Endothelial cell of umbilical vein (primary cell): ENCODE results near the gene MBTD1. TPM values are rescaled to one million over a fixed set of nuclear protein-coding genes. Genes with fewer than 3 reads are reported as not detected.
A peak's percentile ranks its signal among the peaks of the same experiment; 100 is the strongest.

Experiments
- BruUV-seq: library from RNA; stranded (reverse); fragments of 400-500 nt; replicated peaks from 2 replicates; lab custom pipeline; 2021; lab: Mats Ljungman, UMichigan
- CTCF ChIA-PET: fragments of 300-600, 350-600 bp; sonication (Branson Sonifier 250); formaldehyde crosslinking; loops from one replicate; lab custom pipeline; 2021; ENCODE audit warnings: antibody characterized with exemption, inconsistent platforms; lab: Charles Lee
- POLR2A ChIA-PET: fragments of 300-600, 350-600 bp; sonication (Branson Sonifier 250); formaldehyde crosslinking; loops from one replicate; lab custom pipeline; 2021; ENCODE audit warnings: antibody characterized with exemption, inconsistent platforms; lab: Charles Lee
- DNase-seq: peaks from one replicate; pipeline ENCODE4 v3.0.0-alpha.2; 2011; ENCODE audit warnings: low read depth, low spot score
- FAIRE-seq: peaks from 2 replicates; lab custom pipeline; 2011; peaks lifted over from hg19 to GRCh38; lab: Jason Lieb, UNC
- H2AFZ ChIP-seq: 2 replicates; pipeline ENCODE4 v1.6.0; 2012; ENCODE audit warnings: low read depth, low read length, control low read depth, inconsistent platforms
- H3K27ac ChIP-seq: 2 replicates; pipeline ENCODE4 v1.5.1; 2011; ENCODE audit warnings: low read depth, mild to moderate bottlenecking, control low read depth, low read length, moderate library complexity; ENCODE audit not compliant: insufficient read depth
- H3K27me3 ChIP-seq, 2 experiments: 2 replicates each; pipeline versions ENCODE4 v1.6.0 to v1.6.1; 2011; ENCODE audit warnings: low read length in 2 of 2, mixed read lengths in 1 of 2; ENCODE audit not compliant: control insufficient read depth in 2 of 2, insufficient read depth in 2 of 2
- H3K36me3 ChIP-seq, 2 experiments: 2 replicates in 1 of 2; 3 replicates in 1 of 2; pipeline ENCODE4 v1.5.1; 2011; ENCODE audit warnings: low read length in 2 of 2, mild to moderate bottlenecking in 1 of 2, moderate library complexity in 1 of 2; ENCODE audit not compliant: control insufficient read depth in 2 of 2, insufficient read depth in 2 of 2; ENCODE audit errors: extremely low read depth in 1 of 2
- H3K4me1 ChIP-seq: 3 replicates; pipeline ENCODE4 v1.5.1; 2011; ENCODE audit warnings: mild to moderate bottlenecking, low read length; ENCODE audit not compliant: control insufficient read depth, insufficient read depth; ENCODE audit errors: extremely low read depth
- H3K4me2 ChIP-seq: 2 replicates; pipeline ENCODE4 v1.6.1; 2011; ENCODE audit warnings: low read length, control low read depth, mixed read lengths; ENCODE audit not compliant: insufficient read depth
- H3K4me3 ChIP-seq, 3 experiments: fragments of 200-600 bp in 1 of 3; sonication (generic), shearing (Covaris generic) in 1 of 3; replicated peaks in 1 of 3; 2 replicates each; pipeline ENCODE4 v1.5.1; 2011 to 2016; ENCODE audit warnings: control low read depth in 3 of 3, low read length in 3 of 3, mild to moderate bottlenecking in 2 of 3, inconsistent platforms in 1 of 3, low read depth in 1 of 3, moderate library complexity in 1 of 3; ENCODE audit not compliant: insufficient read depth in 1 of 3
- H3K79me2 ChIP-seq: 2 replicates; pipeline ENCODE4 v1.6.0; 2012; ENCODE audit warnings: low read length, inconsistent platforms; ENCODE audit not compliant: control insufficient read depth, insufficient read depth
- H3K9ac ChIP-seq: replicated peaks from 2 replicates; pipeline ENCODE3; 2011; ENCODE audit warnings: low read length, control low read depth; ENCODE audit not compliant: insufficient read depth; ENCODE audit errors: extremely low read depth
- H3K9me1 ChIP-seq: replicated peaks from 3 replicates; pipeline ENCODE4 v1.6.0; 2011; ENCODE audit warnings: mild to moderate bottlenecking, low read length; ENCODE audit not compliant: control insufficient read depth, insufficient read depth; ENCODE audit errors: extremely low read depth
- H3K9me3 ChIP-seq: replicated peaks from 2 replicates; pipeline ENCODE4 v1.5.1; 2012; ENCODE audit warnings: low read length, inconsistent platforms; ENCODE audit not compliant: control insufficient read depth, insufficient read depth
- H4K20me1 ChIP-seq: replicated peaks from 2 replicates; pipeline ENCODE3; 2011; ENCODE audit warnings: mild to moderate bottlenecking, low read length; ENCODE audit not compliant: control insufficient read depth, insufficient read depth; ENCODE audit errors: extremely low read depth
- CTCF ChIP-seq, 2 donors: IDR thresholded peaks; 1 replicate in 1 of 2; 2 replicates in 1 of 2; pipeline ENCODE4 v1.5.1; 2011; ENCODE audit warnings: low read length in 2 of 2, mild to moderate bottlenecking in 2 of 2, moderate library complexity in 2 of 2, control low read depth in 1 of 2, inconsistent platforms in 1 of 2, low read depth in 1 of 2; ENCODE audit not compliant: insufficient read depth in 1 of 2; ENCODE audit errors: extremely low read depth in 1 of 2
- EZH2 ChIP-seq: IDR thresholded peaks from 2 replicates; pipeline ENCODE4 v1.6.1; 2012; ENCODE audit warnings: borderline replicate concordance, low read depth, mild to moderate bottlenecking, moderate library complexity, low read length, inconsistent platforms; ENCODE audit not compliant: severe bottlenecking
- dilution Hi-C: fragments of 300-500 bp; cut with MboI; formaldehyde crosslinking; loops from one replicate; pipeline ENCODE4 v1.15.0; 2019; ENCODE audit warnings: low sequenced_read_pairs; ENCODE audit not compliant: extremely low pct_ligation_motif_present
- intact Hi-C: fragments of 100-400 bp; cut with micrococcal nuclease; formaldehyde crosslinking; loops from one replicate; pipeline ENCODE4 v1.10.0; 2022
- polyA plus RNA-seq, 4 experiments: library from polyadenylated mRNA; depleted of rRNA in 3 of 4; stranded (reverse) in 3 of 4; unstranded in 1 of 4; fragments of >200 nt; gene quantifications; 2 replicates each; pipeline versions ENCODE4 v1.2.1 to v1.2.3, GENCODE V29; 2011 to 2012; ENCODE audit warnings: missing spikeins in 1 of 4
- total RNA-seq: library from RNA; stranded (reverse); gene quantifications from 2 replicates; pipeline ENCODE4 v1.2.3, GENCODE V29; 2021

The MBTD1 gene
- total and polyA plus RNA-seq, 2 donors (not counting 3 experiments of a cell fraction or from before 2014, with no cell fraction given) = 4.8 to 14.0 TPM

- intact Hi-C loops (loop anchor here (1.0 kb wide), 2 partner anchors 14 to 93 kb away; partner anchors contain the start of genes MBTD1, NME1 and UTP18), dilution Hi-C loops (no loop called here)
- H3K4me3 ChIP-seq = peak overlapping the region; percentile 45 to 63 (median 55)
- ChIA-PET POLR2A (no interaction called here), CTCF (interaction anchor here (1.2 to 1.3 kb wide), 2 partner anchors 11 to 166 kb away, joined by 4 to 5 read pairs; no protein-coding TSS in a partner anchor)
- no peaks in the 10 kb centered on the region for H3K9me3 ChIP-seq
- H4K20me1 ChIP-seq = no peaks in the 10 kb centered on the region
- BruUV-seq = TSS peak; percentile 44
- peak overlapping the region; percentile 82 for H3K4me2 ChIP-seq
- peak overlapping the region; percentile 84 for H3K9ac ChIP-seq
- TF ChIP-seq EZH2 (no peak), CTCF (IDR thresholded peaks at IDR 0.05; ENCODE audit: extremely low read depth in 1 of 2, insufficient read depth in 1 of 2, low read depth in 1 of 2, low read length in 2 of 2) (peak; percentile 81 to 87)
- peaks cover 24% of the 10 kb centered on the region for H3K79me2 ChIP-seq
- no peaks in the 10 kb centered on the region for H3K27me3 ChIP-seq
- FAIRE-seq (peak; percentile 81), DNase-seq (peak; percentile 62)
- H3K4me1 ChIP-seq = peaks cover 16% of the 10 kb centered on the region
- H3K36me3 ChIP-seq = peaks cover 9 to 15% of the 10 kb centered on the region in 2 experiments
- peak overlapping the region; percentile 41 for H3K27ac ChIP-seq
- no peaks in the 10 kb centered on the region for H3K9me1 ChIP-seq
- H2AFZ ChIP-seq = peak overlapping the region; percentile 55
These were observed 92.6 kb downstream of the MBTD1 start for GRCh38 chr17:51166987-51167931.
